ENCODE measurements around the gene METTL8.
"Not testable (repeated sequence)": the region's sequence is repeated elsewhere in the genome, so short reads cannot be mapped to it uniquely, and the experiment has no call there.

The METTL8 gene

DNA sequence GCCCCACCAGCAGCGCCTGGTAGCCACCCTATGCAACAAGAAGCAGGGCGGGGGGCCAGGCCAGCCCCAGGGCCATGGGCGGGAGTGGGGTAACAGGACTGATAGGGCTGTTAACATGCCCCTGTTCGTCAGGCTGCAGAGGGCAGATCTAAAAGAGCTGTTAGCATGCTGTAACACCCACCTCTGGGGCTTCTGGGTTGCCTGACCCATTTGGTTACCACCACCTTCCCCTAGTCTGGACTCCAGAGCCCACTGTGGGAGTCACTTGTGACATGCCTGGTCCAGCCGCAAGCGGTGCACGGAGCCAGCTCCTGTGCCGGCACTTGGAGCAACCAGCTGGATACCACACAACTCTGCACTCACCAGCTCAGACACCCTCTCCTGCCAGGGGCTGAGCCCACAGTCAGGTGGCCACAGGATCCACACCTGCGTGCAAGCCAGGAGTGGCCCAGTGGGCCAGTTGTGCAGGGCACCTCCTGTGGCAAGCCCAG lies 2.1 kb downstream of the METTL8 start:
- no peak overlapping the region for H3K4me2 ChIP-seq
- no peak for TF ChIP-seq Cebpa-rat (IDR thresholded peaks at IDR 0.05)
- peaks cover 34% of the 10 kb centered on the region for H3K36me3 ChIP-seq
- no peak overlapping the region for H3K4me3 ChIP-seq
- peaks cover 47% of the 10 kb centered on the region for H3K9me3 ChIP-seq
- H4K20me1 ChIP-seq = no peaks in the 10 kb centered on the region
- no peak overlapping the region for H3K27ac ChIP-seq
- peaks cover 21% of the 10 kb centered on the region for H3K4me1 ChIP-seq
- no peak overlapping the region for H3K9ac ChIP-seq
- H3K27me3 ChIP-seq = no peaks in the 10 kb centered on the region

DNA sequence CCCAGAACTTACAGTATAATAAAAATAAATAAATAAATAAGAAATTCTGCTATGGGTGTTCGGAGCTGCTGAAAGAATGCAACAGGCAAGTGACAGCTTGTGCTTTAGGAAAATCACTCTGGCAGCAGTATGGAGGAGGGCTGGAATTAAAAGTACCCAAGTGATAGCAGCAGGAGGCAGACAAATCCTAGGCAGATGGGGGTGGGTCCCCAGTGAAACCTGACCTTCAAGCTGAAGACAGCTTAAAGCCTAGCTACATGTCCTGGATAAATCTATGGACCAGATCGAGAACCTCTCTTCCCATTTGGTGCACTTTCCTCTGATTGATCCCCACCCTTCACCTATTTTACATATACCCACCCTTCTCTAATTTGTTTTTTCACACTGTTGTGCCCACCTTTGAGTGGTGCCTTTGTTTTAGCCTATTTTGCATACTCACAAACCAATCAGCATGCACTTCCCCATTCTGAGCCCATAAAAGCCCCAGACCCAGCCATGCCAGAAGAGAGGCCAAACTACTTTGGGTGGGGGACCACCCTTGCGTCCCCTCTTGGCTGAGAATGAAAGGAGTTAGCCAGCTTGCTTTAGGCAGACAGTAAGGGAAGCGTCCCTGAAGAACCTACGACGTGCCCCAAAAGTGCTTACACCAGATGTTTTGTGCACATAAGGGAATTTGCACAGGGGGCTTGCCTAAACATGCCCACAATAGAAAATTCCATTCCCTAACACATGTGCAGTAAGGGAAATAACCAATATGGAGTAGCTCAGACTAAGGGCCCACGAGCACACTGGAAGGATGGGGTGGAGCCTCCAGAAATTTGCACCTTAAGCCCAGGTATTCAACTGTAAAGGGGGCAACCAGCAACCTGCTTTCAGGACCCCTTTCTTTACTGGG lies 3.0 kb downstream of the METTL8 start:
- Histone ChIP-seq H3K4me2 (no peak overlapping the region), H4K20me1 (no peaks in the 10 kb centered on the region), H3K4me1 (peaks cover 18% of the 10 kb centered on the region), H3K36me3 (peaks cover 29% of the 10 kb centered on the region), H3K27ac (no peak overlapping the region), H3K4me3 (peak overlapping the region; percentile 40), H3K27me3 (no peaks in the 10 kb centered on the region), H3K9ac (no peak overlapping the region), H3K9me3 (peaks cover 46% of the 10 kb centered on the region)
- TF ChIP-seq Cebpa-rat (IDR thresholded peaks at IDR 0.05) = no peak

DNA sequence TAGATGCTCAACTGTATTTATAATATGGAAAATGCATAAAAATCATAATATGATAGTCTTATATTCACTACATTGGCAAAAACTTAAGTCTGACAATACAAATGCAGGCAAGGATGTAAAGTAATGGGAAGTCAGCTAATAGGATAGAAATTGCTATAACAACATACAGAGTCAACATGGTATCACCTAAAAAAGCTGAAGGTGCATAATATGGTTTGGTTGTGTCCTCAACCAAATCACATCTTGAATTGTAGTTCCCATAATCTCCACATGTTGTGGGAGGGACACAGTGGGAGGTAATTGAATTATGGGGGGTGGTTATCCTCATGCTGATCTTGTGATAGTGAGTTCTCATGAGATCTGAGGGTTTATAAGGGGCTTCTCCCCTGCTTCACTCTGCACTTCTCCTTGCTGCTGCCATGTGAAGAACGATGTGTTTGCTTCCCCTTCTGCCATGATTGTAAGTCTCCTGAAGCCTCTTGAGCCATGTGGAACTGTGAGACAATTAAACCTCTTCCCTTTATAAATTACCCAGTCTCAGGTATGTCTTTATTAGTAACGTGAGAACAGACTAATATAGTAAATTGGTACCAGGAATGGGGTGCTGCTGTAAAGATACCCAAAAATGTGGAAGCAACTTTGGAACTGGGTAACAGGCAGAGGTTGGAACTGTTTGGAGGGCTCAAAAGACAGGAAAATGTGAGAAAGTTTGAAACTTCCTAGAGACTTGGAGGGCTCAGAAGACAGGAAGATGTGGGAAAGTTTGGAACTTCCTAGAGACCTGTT lies 10.9 kb downstream of the METTL8 start:
- not testable (repeated sequence) for H4K20me1 ChIP-seq, H3K9ac ChIP-seq, H3K4me1 ChIP-seq, H3K4me3 ChIP-seq, H3K4me2 ChIP-seq, H3K27me3 ChIP-seq, H3K27ac ChIP-seq
- H3K36me3 ChIP-seq = peaks cover 32% of the 10 kb centered on the region
- H3K9me3 ChIP-seq = peaks cover 44% of the 10 kb centered on the region

GRCh38 chr2:171420728-171421563 lies 12.8 kb downstream of the METTL8 start:
- H3K4me2 ChIP-seq = no peak overlapping the region
- peaks cover 32% of the 10 kb centered on the region for H3K36me3 ChIP-seq
- no peaks in the 10 kb centered on the region for H3K27me3 ChIP-seq
- peaks cover 36% of the 10 kb centered on the region for H3K9me3 ChIP-seq
- no peaks in the 10 kb centered on the region for H4K20me1 ChIP-seq
- H3K27ac ChIP-seq = no peak overlapping the region
- H3K9ac ChIP-seq = no peak overlapping the region
- H3K4me3 ChIP-seq = no peak overlapping the region
- H3K4me1 ChIP-seq = no peaks in the 10 kb centered on the region
- no peak for TF ChIP-seq Cebpa-rat (IDR thresholded peaks at IDR 0.05)

GRCh38 chr2:171419333-171419732 lies 14.5 kb downstream of the METTL8 start:
- H3K9ac ChIP-seq = no peak overlapping the region
- H3K4me2 ChIP-seq = no peak overlapping the region

DNA sequence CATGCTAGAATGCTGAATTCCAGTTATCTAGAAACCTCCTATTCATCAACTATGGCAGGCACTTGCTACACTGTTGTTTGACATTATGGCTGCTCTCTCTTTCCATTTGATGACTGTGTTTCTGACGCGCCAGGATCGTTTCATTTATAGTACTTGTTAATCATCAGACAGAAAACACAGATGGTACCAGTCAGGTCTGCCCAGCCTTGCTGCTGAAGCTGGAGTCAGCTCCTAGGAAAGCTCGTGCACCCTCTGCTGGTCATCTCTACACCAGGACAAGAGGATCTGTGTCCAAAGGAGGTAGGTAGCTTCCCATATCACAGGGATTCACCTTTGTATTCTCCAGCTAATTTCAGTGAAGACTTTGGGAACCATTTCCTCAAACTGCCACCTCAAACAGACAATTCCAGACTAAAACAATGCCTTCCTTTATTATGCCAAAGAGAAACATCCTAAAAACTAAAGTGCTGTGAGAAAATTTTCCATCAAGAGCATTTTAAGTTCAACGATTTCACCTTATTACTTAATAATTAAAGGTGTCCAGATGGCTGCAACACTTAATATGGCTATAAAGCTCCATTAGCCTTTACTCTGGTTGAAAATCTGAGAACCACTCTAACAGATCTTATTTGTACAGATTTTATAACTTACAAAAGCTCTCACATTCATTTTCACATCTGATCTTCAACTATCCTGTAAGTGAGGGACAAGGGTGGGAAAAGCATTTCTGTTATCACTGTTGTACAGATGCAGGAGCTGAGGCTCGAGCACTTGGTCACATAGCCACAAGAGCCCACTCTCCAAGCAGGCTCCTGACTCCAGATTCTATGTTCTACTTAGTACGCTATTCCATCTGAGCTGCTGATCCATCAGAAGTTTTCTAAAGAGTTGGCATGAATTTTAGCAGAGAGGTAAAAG lies 17.5 kb downstream of the METTL8 start:
- Histone ChIP-seq H4K20me1 (no peaks in the 10 kb centered on the region), H3K27ac (no peak overlapping the region), H3K9me3 (no peaks in the 10 kb centered on the region), H3K4me2 (no peak overlapping the region), H3K9ac (no peak overlapping the region; the same call in 1 of the 2 replicates), H3K4me3 (no peak overlapping the region), H3K4me1 (no peaks in the 10 kb centered on the region), H3K27me3 (no peaks in the 10 kb centered on the region), H3K36me3 (no peaks in the 10 kb centered on the region)
- no peak for TF ChIP-seq Cebpa-rat (IDR thresholded peaks at IDR 0.05)

More at GRCh38 chr2:171419333-171419732, 14.5 kb downstream of the METTL8 start:
- Histone ChIP-seq H3K36me3 (peaks cover 17% of the 10 kb centered on the region), H3K27me3 (no peaks in the 10 kb centered on the region), H4K20me1 (no peaks in the 10 kb centered on the region), H3K27ac (no peak overlapping the region), H3K4me1 (no peaks in the 10 kb centered on the region), H3K9me3 (peaks cover 20% of the 10 kb centered on the region), H3K4me3 (no peak overlapping the region)
- no peak for TF ChIP-seq Cebpa-rat (IDR thresholded peaks at IDR 0.05)

DNA sequence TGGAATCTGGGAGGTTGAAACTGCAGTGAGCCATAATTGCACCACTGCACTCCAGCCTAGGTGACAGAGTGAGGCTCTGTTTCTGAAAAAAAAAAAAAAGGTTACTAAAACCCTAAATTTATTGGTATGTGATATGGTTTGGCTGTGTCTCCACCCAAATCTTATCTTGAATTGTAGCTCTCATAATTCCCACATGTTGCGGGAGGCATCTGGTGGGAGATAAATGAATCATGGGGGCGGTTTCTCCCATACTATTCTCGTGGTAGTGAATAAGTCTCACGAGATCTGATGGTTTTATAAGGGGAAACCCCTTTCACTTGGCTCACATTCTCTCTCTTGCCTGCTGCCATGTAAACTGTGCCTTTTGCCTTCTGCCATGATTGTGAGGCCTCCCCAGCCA lies 19.1 kb downstream of the METTL8 start:
- H3K36me3 ChIP-seq, H4K20me1 ChIP-seq, H3K4me3 ChIP-seq, H3K27me3 ChIP-seq, H3K4me2 ChIP-seq, H3K9ac ChIP-seq, H3K9me3 ChIP-seq, H3K27ac ChIP-seq, H3K4me1 ChIP-seq: not testable (repeated sequence)

DNA sequence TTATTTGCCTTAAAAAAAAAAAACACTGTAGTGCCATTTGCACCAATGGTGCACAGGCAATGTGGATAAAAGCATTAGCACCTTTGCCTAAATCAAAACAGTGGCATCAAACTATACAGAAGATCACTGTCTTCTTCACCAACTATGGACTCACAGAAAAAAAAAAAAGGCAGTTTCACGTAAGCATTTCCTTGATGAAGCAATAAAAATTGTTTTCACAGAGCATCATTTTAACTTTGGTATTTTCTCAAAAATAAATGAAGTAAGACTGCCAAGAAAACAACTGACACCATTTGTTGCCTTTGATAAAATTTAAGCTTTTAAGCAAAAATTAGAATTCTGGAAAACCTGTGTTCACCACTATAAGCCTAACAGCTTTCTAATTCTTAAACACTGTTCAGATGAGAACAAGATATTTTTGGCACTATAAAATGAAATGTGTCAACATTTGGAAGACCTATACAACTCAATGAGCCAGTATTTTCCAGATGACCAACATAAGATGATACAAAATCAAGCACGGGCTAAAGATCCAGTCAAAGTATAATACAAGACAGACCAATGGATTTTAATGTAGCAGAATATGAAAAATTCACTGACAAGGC lies 21.1 kb downstream of the METTL8 start:
- H3K4me2 ChIP-seq = no peak overlapping the region
- TF ChIP-seq Cebpa-rat (IDR thresholded peaks at IDR 0.05) = no peak
- no peaks in the 10 kb centered on the region for H3K9me3 ChIP-seq
- H3K4me1 ChIP-seq = no peaks in the 10 kb centered on the region
- H4K20me1 ChIP-seq = no peaks in the 10 kb centered on the region
- H3K9ac ChIP-seq = no peak overlapping the region
- H3K27ac ChIP-seq = no peak overlapping the region
- H3K27me3 ChIP-seq = no peaks in the 10 kb centered on the region
- H3K4me3 ChIP-seq = no peak overlapping the region
- H3K36me3 ChIP-seq = no peaks in the 10 kb centered on the region
